Esophagus squamous epithelium (tissue), 5 donors: ENCODE data around the gene REC114. TPM values are rescaled to one million over a fixed set of nuclear protein-coding genes. Genes with fewer than 3 reads are reported as not detected.
A peak's percentile ranks its signal among the peaks of the same experiment; 100 is the strongest.

Experiments
- DNase-seq: peaks from one replicate; lab custom pipeline; 2025; lab: John Stamatoyannopoulos, UW
- H3K27ac ChIP-seq, 4 donors: fragments of 200-600 bp; sonication (generic); one replicate each; pipeline ENCODE4 v1.5.1; 2016 to 2019; ENCODE audit warnings: mild to moderate bottlenecking in 1 of 4
- H3K27me3 ChIP-seq, 4 donors: fragments of 200-600 bp; sonication (generic); 1 replicate in 3 of 4; 2 replicates in 1 of 4; pipeline versions ENCODE4 v1.5.1 to v1.6.0; 2017 to 2021; ENCODE audit warnings: antibody characterized with exemption in 1 of 4
- H3K36me3 ChIP-seq, 3 donors: fragments of 200-600 bp; sonication (generic); one replicate each; pipeline ENCODE4 v1.5.1; 2016 to 2019
- H3K4me1 ChIP-seq, 3 donors: fragments of 200-600 bp; sonication (generic); one replicate each; pipeline ENCODE4 v1.5.1; 2017 to 2019
- H3K4me3 ChIP-seq, 4 donors: fragments of 200-600 bp; sonication (generic); 1 replicate in 3 of 4; 2 replicates in 1 of 4; pipeline ENCODE4 v1.5.1; 2016 to 2019; ENCODE audit warnings: mild to moderate bottlenecking in 2 of 4, moderate library complexity in 1 of 4
- H3K9me3 ChIP-seq, 3 donors: fragments of 200-600 bp; sonication (generic); one replicate each; pipeline ENCODE4 v1.5.1; 2016 to 2019
- POLR2A ChIP-seq, 4 donors: fragments of 450-650 bp; IDR thresholded peaks; one replicate each; pipeline ENCODE4 v1.6.1; 2017; ENCODE audit warnings: antibody characterized with exemption in 4 of 4, mild to moderate bottlenecking in 4 of 4, moderate library complexity in 3 of 4
- WGBS, 2 donors: methylation state at CpG; one replicate each; pipeline ENCODE4 v1.1.5; 2018; 5-methylcytosine and 5-hydroxymethylcytosine counted together
- intact Hi-C: fragments of 100-400 bp; cut with DNase I; formaldehyde crosslinking; loops from one replicate; pipeline ENCODE4 v1.15.0; 2022
- total RNA-seq, 4 donors: library from RNA; depleted of rRNA; stranded (reverse); fragments of >200 nt; gene quantifications; one replicate each; pipeline ENCODE4 v1.1.0, GENCODE V29; 2016
- TF ChIP-seq, protein P1 (sequence below), 6 experiments: fragments of 450-650 bp in 4 of 6; fragments of 200-600 bp in 2 of 6; sonication (generic) in 2 of 6; IDR thresholded peaks; one replicate each; pipeline ENCODE4 v1.5.1; 2016 to 2019; ENCODE audit warnings: antibody characterized with exemption in 6 of 6, mild to moderate bottlenecking in 4 of 6, moderate library complexity in 4 of 6
- donor health status: DM: yes; HTN: yes; CAD: no.

The REC114 gene
- total RNA-seq, 4 donors from 2014 or later = not detected

DNA sequence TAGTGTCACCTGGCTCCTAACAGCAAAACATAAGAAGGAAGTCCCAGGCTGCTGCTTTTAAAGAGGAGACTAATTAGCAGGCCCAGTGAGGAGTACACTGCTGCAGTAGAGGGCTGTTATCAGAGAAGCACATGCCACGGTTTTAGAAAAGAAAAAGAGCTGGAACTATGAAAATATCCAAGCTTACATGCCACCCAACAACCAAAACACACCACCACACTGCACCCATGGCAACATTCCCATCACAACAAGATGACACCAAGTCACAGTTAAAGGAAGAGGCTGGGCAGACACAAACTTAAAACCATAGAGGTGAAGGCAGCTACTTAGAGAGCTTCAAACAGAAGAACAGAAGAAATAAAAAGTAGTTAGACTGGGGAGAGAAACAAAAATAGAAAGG, 153.2 kb downstream of the REC114 start:
- no peak for TF ChIP-seq POLR2A (IDR thresholded peaks at IDR 0.05)
- TF ChIP-seq, protein P1, sequence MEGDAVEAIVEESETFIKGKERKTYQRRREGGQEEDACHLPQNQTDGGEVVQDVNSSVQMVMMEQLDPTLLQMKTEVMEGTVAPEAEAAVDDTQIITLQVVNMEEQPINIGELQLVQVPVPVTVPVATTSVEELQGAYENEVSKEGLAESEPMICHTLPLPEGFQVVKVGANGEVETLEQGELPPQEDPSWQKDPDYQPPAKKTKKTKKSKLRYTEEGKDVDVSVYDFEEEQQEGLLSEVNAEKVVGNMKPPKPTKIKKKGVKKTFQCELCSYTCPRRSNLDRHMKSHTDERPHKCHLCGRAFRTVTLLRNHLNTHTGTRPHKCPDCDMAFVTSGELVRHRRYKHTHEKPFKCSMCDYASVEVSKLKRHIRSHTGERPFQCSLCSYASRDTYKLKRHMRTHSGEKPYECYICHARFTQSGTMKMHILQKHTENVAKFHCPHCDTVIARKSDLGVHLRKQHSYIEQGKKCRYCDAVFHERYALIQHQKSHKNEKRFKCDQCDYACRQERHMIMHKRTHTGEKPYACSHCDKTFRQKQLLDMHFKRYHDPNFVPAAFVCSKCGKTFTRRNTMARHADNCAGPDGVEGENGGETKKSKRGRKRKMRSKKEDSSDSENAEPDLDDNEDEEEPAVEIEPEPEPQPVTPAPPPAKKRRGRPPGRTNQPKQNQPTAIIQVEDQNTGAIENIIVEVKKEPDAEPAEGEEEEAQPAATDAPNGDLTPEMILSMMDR (IDR thresholded peaks at IDR 0.05) = no peak
- Histone ChIP-seq H3K27ac (peak overlapping the region in 2 of 4 donors; percentile 83 to 86), H3K4me3 (no peak overlapping the region), H3K27me3 (no peaks in the 10 kb centered on the region), H3K36me3 (peaks cover 0 to 13% (median 0%) of the 10 kb centered on the region in 3 donors), H3K4me1 (peaks cover 44 to 91% (median 61%) of the 10 kb centered on the region in 3 donors), H3K9me3 (no peaks in the 10 kb centered on the region)
- intact Hi-C loops = no loop called here
- 36 to 40% methylated on average over 1 of the region's 1 CpG for WGBS, 2 donors
- no peak for DNase-seq

DNA sequence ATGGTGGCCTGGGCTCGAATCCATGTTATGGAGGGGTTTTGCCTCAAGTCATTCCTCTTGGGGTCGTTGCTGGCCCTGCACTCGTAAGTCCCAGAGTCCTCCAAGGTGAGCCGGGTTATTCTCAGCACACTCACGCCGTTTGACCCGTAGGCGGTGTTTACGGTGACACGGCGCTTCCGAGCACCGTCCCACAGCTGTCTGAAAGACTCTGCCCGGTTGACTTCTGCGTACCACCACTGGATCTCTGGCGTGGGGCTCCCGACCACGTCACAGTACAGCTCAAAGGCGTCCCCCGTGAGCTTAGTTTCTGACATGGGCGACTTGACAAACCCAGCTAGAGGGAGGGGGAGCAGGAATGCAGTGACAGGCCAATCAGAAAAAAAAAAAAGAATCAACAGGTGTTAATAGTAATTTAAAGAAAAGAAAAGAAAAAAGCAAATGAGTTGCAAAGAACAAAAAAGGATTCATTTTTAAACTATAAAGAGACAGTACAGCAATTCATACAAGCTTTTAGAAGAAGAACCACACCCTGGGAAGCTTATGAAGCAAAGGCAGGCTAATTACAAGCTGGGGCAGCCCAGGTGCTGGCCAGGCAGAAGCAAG, 154.2 kb downstream of the REC114 start:
- no peaks in the 10 kb centered on the region for H3K27me3 ChIP-seq
- H3K27ac ChIP-seq = peak overlapping the region; percentile 5 to 86 (median 50)
- TF ChIP-seq POLR2A (IDR thresholded peaks at IDR 0.05) = no peak
- TF ChIP-seq, protein P1 (IDR thresholded peaks at IDR 0.05) = no peak
- WGBS, 2 donors = 72 to 74% methylated on average over 4 to 11 of the region's 21 CpGs
- no peaks in the 10 kb centered on the region for H3K9me3 ChIP-seq
- H3K4me1 ChIP-seq = peaks cover 54 to 91% (median 70%) of the 10 kb centered on the region in 3 donors
- no peak for DNase-seq
- peaks cover 0 to 4% (median 0%) of the 10 kb centered on the region in 3 donors for H3K36me3 ChIP-seq
- intact Hi-C loops = no loop called here
- no peak overlapping the region for H3K4me3 ChIP-seq

DNA sequence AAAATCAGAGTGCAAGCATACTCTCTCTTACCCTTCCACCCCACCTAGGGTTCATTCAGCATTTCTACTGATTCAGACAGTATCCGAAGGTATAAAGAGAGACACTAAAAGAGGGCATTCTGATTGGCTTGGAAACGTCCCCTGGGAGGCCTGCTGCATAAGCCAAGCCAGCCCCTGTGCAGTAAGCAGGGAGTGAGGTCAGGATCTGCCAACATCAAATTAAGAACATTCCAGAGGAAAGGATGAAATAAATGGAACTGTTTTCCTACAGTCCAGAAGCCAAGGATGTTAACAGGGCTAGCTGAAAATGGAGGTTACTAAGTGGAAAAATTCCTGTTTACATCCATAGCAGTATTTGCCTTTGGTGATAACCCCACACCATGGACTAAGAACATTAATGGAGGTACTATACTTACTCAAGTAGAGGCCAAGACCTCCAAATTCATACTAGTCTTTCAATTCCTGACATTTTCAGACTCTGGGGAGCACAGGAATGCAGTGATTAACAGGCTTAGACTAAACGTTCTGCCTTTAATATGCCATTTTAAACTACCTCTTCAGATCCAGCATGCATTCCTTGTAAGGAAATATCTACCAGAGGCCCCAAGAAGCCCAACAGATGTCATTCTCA, 155.7 kb downstream of the REC114 start:
- Histone ChIP-seq H3K4me1 (peaks cover 61 to 100% (median 82%) of the 10 kb centered on the region in 3 donors), H3K36me3 (no peaks in the 10 kb centered on the region), H3K4me3 (no peak overlapping the region), H3K27me3 (no peaks in the 10 kb centered on the region), H3K27ac (peak overlapping the region; percentile 8 to 86 (median 50)), H3K9me3 (no peaks in the 10 kb centered on the region)
- TF ChIP-seq, protein P1 (IDR thresholded peaks at IDR 0.05) = no peak
- TF ChIP-seq POLR2A (IDR thresholded peaks at IDR 0.05) = no peak
- intact Hi-C loops = no loop called here
- 38 to 40% methylated on average over 3 of the region's 3 CpGs for WGBS, 2 donors
- no peak for DNase-seq

DNA sequence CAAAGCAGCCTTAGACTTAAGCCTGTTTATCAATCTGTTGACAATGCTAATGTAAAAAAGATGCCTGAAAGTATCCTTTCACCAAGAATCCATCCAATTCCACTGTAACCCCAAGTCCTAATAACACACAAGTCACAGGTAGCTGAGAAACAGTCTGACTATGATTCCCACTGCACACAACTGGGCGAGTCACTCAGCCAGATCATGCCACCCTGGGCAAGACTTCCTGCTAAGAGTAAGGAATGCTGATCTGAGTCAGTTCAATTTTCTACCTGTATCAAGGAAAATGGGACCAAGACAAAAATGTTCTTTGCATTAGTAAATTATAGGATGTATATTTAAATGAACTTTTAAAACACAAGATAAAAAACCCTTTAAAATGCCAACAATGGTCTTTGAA, 157.0 kb downstream of the REC114 start:
- no peak overlapping the region for H3K4me3 ChIP-seq
- H3K36me3 ChIP-seq = peaks cover 0 to 5% (median 0%) of the 10 kb centered on the region in 3 donors
- peaks cover 61 to 98% (median 82%) of the 10 kb centered on the region in 3 donors for H3K4me1 ChIP-seq
- no peaks in the 10 kb centered on the region for H3K9me3 ChIP-seq
- TF ChIP-seq POLR2A (IDR thresholded peaks at IDR 0.05) = no peak
- TF ChIP-seq, protein P1 (IDR thresholded peaks at IDR 0.05) = no peak
- intact Hi-C loops = no loop called here
- no peaks in the 10 kb centered on the region for H3K27me3 ChIP-seq
- peak overlapping the region; percentile 23 to 86 (median 56) for H3K27ac ChIP-seq
- no peak for DNase-seq
- WGBS, 2 donors = 40 to 56% methylated on average over 1 of the region's 1 CpG
